NCI-H2171 treated with DMSO at 0.1 percent for 48 hours (cell line): Measurements from ENCODE around the gene RNASE7.

Experiments used
- DNase-seq: peaks from one replicate; lab custom pipeline; 2025; lab: John Stamatoyannopoulos, UW

RNASE7 gene

DNA sequence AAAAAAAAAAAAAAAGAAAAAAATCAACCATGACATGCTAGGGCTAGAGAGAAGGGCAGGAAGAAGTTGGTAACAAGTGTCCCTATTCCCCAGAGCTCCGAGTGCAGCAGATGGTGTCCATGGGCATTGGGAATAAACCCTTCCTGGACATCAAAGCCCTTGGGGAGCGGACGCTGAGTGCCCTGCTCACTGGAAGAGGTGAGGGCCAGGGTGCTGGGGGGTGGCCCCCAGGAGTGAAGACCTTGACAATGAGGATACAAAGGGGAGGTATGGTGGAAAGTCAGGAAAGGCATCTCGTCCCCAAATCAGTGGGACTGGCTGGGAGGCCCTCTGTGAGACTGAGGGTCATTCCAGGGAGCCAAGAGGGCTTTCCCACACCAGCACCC lies 44.7 kb downstream of the RNASE7 start:
- DNase-seq = no peak

DNA sequence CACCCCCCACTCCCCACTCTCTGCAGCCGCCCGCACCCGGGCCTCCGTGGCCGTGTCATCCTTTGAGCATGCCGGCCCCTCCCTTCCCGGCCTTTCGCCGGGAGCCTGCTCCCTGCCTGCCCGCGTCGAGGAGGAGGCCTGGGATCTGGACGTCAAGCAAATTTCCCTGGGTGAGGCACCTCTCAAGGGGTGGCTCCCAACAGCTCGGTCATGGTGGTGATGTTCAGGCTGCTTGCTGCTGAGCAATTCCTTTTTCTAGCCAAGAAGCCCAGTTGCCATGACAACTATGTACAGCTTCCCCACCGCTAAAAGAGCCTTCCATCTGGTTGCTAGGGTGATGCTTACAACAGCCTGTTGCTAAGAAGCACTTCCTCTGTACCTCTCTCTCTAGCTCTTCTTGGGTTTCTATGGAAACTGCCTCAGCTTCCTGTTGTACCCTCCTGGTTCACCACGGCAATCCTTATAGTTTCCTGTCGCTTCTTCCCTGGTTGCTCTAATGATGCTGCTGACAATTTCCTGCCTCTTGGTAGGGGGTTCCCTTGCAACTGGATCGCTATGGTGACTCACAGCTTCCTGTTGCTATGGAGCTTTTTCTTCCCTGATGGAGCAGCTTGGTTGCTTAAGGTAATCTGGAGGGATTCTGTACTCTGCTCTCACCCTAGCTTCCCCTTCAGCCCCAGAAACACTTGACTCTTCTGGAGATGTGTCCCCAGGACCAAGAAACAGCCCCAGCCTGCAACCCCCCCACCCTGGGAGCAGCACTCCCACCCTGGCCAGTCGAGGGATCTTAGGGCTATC lies 45.3 kb downstream of the RNASE7 start:
- peak; percentile 75 for DNase-seq

GRCh38 chr14:21088687-21089086 lies 46.5 kb downstream of the RNASE7 start:
- DNase-seq = no peak

DNA sequence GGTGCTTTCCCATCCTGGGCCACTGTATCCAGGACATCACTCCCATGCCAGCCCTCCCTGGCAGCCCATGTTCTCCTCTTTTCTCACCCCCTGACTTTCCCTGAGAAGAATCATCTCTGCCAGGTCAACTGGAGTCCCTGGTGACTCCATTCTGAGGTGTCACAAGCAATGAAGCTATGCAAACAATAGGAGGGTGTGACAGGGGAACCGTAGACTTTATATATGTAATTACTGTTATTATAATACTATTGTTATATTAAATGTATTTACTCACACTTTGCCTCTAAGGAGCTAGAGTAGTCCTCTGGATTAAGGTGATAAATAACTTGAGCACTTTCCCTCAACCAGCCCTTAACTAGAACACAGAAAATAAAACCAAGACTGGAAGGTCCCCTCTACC lies 47.1 kb downstream of the RNASE7 start:
- DNase-seq = no peak

DNA sequence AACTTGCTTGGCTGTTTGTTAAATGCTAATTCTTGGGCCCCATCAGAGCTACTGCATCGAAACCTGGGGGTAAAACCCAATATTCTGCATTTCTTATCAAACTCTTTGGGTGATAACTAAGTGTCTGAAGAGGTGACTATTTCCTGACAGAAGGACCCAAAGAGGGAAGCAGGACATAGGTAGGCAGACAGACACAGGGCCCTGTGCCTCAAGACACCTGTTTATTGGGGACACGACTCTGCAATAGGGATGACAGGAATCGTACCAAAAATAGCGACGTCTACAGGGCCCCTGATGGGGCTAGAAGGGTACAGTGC lies 47.7 kb downstream of the RNASE7 start:
- no peak for DNase-seq

DNA sequence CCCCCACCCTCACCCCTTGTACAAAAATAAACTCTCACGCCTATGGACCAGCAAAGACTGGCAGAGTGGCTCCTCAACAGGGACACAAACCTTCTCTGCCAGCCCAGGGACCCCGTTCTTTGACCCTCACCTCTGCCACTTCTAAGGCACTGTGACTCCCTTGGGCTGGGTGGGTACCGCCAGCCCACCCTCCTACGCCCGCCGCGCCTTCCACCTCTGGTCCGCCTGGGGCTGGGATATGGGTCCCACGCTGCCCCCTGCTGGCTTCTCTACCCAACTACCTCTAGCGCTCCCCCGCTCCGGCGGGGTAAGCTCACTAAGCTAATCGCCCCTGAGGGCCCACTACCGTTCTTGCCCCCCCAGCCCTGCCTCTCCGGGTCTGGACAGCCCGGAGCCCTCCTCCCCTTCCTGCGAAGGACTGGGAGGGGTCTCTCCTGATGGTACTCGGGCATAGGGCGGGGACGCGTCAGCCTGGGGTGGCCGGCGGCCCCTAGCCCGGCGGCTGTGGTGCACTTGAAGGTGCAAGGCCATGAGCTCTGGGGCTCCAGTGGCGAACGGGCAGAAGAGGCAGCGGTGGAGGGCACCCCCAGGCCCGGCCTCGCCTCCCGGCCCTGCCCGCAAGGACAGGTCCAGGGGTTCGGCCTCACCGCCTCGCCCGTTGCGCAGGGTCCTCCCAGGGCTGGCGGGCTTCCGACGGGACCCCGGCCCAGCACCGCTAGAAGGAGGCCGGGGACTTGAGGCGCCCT lies 48.2 kb downstream of the RNASE7 start:
- DNase-seq = no peak

GRCh38 chr14:21090940-21091663 lies 48.9 kb downstream of the RNASE7 start:
- no peak for DNase-seq

- no peak for DNase-seq
These were observed 49.7 kb downstream of the RNASE7 start for GRCh38 chr14:21091821-21092272.

- DNase-seq = no peak
These were observed 50.3 kb downstream of the RNASE7 start for GRCh38 chr14:21092273-21093011.

- DNase-seq = no peak
These were observed 50.9 kb downstream of the RNASE7 start for GRCh38 chr14:21093018-21093417.
